SK-N-SH treated with all-trans-retinoic acid at 6 μM for 48 hours (cell line): ENCODE results near the gene YLPM1.

Source experiments
- CSDC2 ChIP-seq: fragments of 250-450 bp; sonication (Bioruptor Pico); IDR thresholded peaks from 2 replicates; pipeline ENCODE4 v1.5.0; 2020; ENCODE audit warnings: mild to moderate bottlenecking, moderate library complexity
- ESRRG ChIP-seq: fragments of 250-450 bp; sonication (Bioruptor Pico); IDR thresholded peaks from 2 replicates; pipeline ENCODE4 v1.6.1; 2021; ENCODE audit warnings: mild to moderate bottlenecking
- OSR1 ChIP-seq: fragments of 250-450 bp; sonication (Bioruptor Pico); IDR thresholded peaks from 2 replicates; pipeline ENCODE4 v1.8.0; 2022; ENCODE audit warnings: moderate library complexity, mild to moderate bottlenecking, inconsistent platforms
- PPARA ChIP-seq: fragments of 250-450 bp; sonication (Bioruptor Pico); IDR thresholded peaks from 2 replicates; pipeline ENCODE4 v1.5.0; 2020; ENCODE audit warnings: mild to moderate bottlenecking, borderline replicate concordance
- ZC3H10 ChIP-seq: fragments of 250-450 bp; sonication (Bioruptor Pico); IDR thresholded peaks from 2 replicates; pipeline ENCODE4 v1.5.1; 2021; ENCODE audit warnings: mild to moderate bottlenecking, moderate library complexity
- ZFP30 ChIP-seq: fragments of 450-650 bp; formaldehyde crosslinking; IDR thresholded peaks from 2 replicates; pipeline ENCODE4 v1.5.0; 2022; ENCODE audit warnings: mild to moderate bottlenecking, moderate library complexity
- ZNF70 ChIP-seq: fragments of 450-650 bp; formaldehyde crosslinking; IDR thresholded peaks from 2 replicates; pipeline ENCODE4 v1.5.0; 2020; ENCODE audit warnings: mild to moderate bottlenecking, moderate library complexity
- TF ChIP-seq, protein P1 (sequence below): fragments of 250-450 bp; sonication (Bioruptor Pico); IDR thresholded peaks from 2 replicates; pipeline ENCODE4 v1.5.1; 2020; ENCODE audit warnings: low read depth, mild to moderate bottlenecking, moderate library complexity

DNA sequence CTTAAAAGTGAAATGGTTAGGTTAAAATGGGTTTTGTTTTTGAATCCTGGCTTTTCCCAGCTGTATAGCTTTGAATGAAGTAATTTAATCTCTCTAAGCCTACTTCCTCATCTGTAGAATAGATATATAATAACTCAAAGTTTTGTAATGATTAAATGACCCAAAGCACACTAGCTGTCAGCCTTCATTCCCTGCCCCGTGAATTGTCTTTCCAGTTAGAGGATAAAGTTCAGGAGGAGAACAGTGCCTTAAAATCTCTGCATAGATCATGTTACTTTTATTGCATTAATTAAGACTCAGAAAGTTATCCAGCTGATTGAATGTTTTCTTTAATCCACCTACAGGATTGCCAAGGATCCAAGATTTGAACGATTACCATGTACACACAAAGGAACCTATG, 30.7 kb upstream of the YLPM1 start:
- TF ChIP-seq ZNF70 (CRISPR knock-in tag) (no peak), ZC3H10 (CRISPR knock-in tag) (no peak), PPARA (CRISPR knock-in tag) (no peak), CSDC2 (no peak), OSR1 (no peak), ESRRG (CRISPR knock-in tag) (no peak), ZFP30 (CRISPR knock-in tag) (no peak)
- TF ChIP-seq, protein P1, sequence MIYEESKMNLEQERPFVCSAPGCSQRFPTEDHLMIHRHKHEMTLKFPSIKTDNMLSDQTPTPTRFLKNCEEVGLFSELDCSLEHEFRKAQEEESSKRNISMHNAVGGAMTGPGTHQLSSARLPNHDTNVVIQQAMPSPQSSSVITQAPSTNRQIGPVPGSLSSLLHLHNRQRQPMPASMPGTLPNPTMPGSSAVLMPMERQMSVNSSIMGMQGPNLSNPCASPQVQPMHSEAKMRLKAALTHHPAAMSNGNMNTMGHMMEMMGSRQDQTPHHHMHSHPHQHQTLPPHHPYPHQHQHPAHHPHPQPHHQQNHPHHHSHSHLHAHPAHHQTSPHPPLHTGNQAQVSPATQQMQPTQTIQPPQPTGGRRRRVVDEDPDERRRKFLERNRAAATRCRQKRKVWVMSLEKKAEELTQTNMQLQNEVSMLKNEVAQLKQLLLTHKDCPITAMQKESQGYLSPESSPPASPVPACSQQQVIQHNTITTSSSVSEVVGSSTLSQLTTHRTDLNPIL (CRISPR knock-in tag), result no peak
